DMS79 treated with DMSO at 0.1 percent for 48 hours (cell line): ENCODE measurements around the gene ARFIP1.
"Not testable (repeated sequence)": the region's sequence is repeated elsewhere in the genome, so short reads cannot be mapped to it uniquely, and the experiment has no call there.

Experiments
- DNase-seq: peaks from one replicate; lab custom pipeline; 2025; lab: John Stamatoyannopoulos, UW

The ARFIP1 gene

GRCh38 chr4:152843481-152844090, 63.8 kb downstream of the ARFIP1 start:
- DNase-seq, result no peak

- no peak for DNase-seq
Observed at GRCh38 chr4:152847376-152847775, 67.6 kb downstream of the ARFIP1 start.

- no peak for DNase-seq
Observed at GRCh38 chr4:152848508-152848907, 68.8 kb downstream of the ARFIP1 start.

- no peak for DNase-seq
Observed at GRCh38 chr4:152849350-152849749, 69.6 kb downstream of the ARFIP1 start.

GRCh38 chr4:152850377-152850776, 70.6 kb downstream of the ARFIP1 start:
- DNase-seq, result no peak

GRCh38 chr4:152851226-152851625, 71.5 kb downstream of the ARFIP1 start:
- no peak for DNase-seq

GRCh38 chr4:152853293-152853692, 73.5 kb downstream of the ARFIP1 start:
- no peak for DNase-seq

- DNase-seq, result not testable (repeated sequence)
Observed at GRCh38 chr4:152854016-152854415, 74.3 kb downstream of the ARFIP1 start.

GRCh38 chr4:152856960-152857359, 77.2 kb downstream of the ARFIP1 start:
- DNase-seq, result no peak

- DNase-seq, result no peak
Observed at GRCh38 chr4:152858934-152859333, 79.2 kb downstream of the ARFIP1 start.

GRCh38 chr4:152860046-152860445, 80.3 kb downstream of the ARFIP1 start:
- no peak for DNase-seq

- no peak for DNase-seq
Observed at GRCh38 chr4:152862608-152863007, 82.9 kb downstream of the ARFIP1 start.

- DNase-seq, result no peak
Observed at GRCh38 chr4:152864361-152864760, 84.6 kb downstream of the ARFIP1 start.

- not testable (repeated sequence) for DNase-seq
Observed at GRCh38 chr4:152866432-152866993, 86.8 kb downstream of the ARFIP1 start.

GRCh38 chr4:152870606-152871005, 90.9 kb downstream of the ARFIP1 start:
- DNase-seq, result no peak

- DNase-seq, result no peak
Observed at GRCh38 chr4:152875261-152875660, 95.5 kb downstream of the ARFIP1 start.

GRCh38 chr4:152877868-152878267, 98.1 kb downstream of the ARFIP1 start:
- no peak for DNase-seq

- no peak for DNase-seq
Observed at GRCh38 chr4:152880263-152880662, 100.5 kb downstream of the ARFIP1 start.

- no peak for DNase-seq
Observed at GRCh38 chr4:152881974-152882373, 102.2 kb downstream of the ARFIP1 start.

GRCh38 chr4:152885185-152885584, 105.4 kb downstream of the ARFIP1 start:
- DNase-seq, result no peak

- DNase-seq, result no peak
Observed at GRCh38 chr4:152886201-152886600, 106.4 kb downstream of the ARFIP1 start.

GRCh38 chr4:152887981-152888380, 108.2 kb downstream of the ARFIP1 start:
- DNase-seq, result no peak

- no peak for DNase-seq
Observed at GRCh38 chr4:152892974-152893373, 113.2 kb downstream of the ARFIP1 start.

GRCh38 chr4:152894673-152895072, 114.9 kb downstream of the ARFIP1 start:
- no peak for DNase-seq
